Activated T-cell treated with anti-CD3 and anti-CD28 coated beads, Interleukin-2, amount 50 U/mL, for 72 hours (primary cell): Measurements from ENCODE around the gene USP2. TPM values are rescaled to one million over a fixed set of nuclear protein-coding genes. Genes with fewer than 3 reads are reported as not detected.
"Not testable (repeated sequence)": the region's sequence is repeated elsewhere in the genome, so short reads cannot be mapped to it uniquely, and the experiment has no call there.

ENCODE experiments used
- ATAC-seq, 2 donors: fragments of 150-1000 bp; cut with Tn5 transposase; replicated peaks in 1 of 2; 2 replicates each; pipeline ENCODE4 v1.10.0; 2021; ENCODE audit warnings: moderate library complexity in 2 of 2, mild to moderate bottlenecking in 1 of 2
- DNase-seq, 2 donors: peaks; one replicate each; pipeline ENCODE4 v3.0.0; 2021 to 2022; ENCODE audit warnings: mixed read lengths in 1 of 2
- H3K27ac Mint-ChIP-seq: one replicate; pipeline ENCODE4 v1.8.0; 2022; ENCODE audit warnings: mild to moderate bottlenecking, moderate library complexity, mixed read lengths
- H3K27me3 Mint-ChIP-seq: one replicate; pipeline ENCODE4 v1.8.0; 2022; ENCODE audit warnings: low read depth, mixed read lengths
- H3K36me3 Mint-ChIP-seq, 2 donors: one replicate each; pipeline ENCODE4 v1.8.0; 2022; ENCODE audit warnings: mixed read lengths in 2 of 2, mild to moderate bottlenecking in 1 of 2; ENCODE audit not compliant: insufficient read depth in 2 of 2
- H3K4me1 Mint-ChIP-seq: one replicate; pipeline ENCODE4 v1.8.0; 2022; ENCODE audit warnings: low read depth, mixed read lengths
- H3K4me3 Mint-ChIP-seq, 2 donors: one replicate each; pipeline ENCODE4 v1.8.0; 2022; ENCODE audit warnings: mild to moderate bottlenecking in 2 of 2, mixed read lengths in 2 of 2, moderate library complexity in 2 of 2
- H3K9me3 Mint-ChIP-seq, 2 donors: one replicate each; pipeline ENCODE4 v1.8.0; 2022; ENCODE audit warnings: mixed read lengths in 2 of 2
- total RNA-seq, 2 donors: library from RNA; stranded (reverse); gene quantifications; one replicate each; pipeline ENCODE4 v1.2.3, GENCODE V29; 2022

USP2 gene
- total RNA-seq, 2 donors from 2014 or later, result 0.91 to 3.0 TPM

DNA sequence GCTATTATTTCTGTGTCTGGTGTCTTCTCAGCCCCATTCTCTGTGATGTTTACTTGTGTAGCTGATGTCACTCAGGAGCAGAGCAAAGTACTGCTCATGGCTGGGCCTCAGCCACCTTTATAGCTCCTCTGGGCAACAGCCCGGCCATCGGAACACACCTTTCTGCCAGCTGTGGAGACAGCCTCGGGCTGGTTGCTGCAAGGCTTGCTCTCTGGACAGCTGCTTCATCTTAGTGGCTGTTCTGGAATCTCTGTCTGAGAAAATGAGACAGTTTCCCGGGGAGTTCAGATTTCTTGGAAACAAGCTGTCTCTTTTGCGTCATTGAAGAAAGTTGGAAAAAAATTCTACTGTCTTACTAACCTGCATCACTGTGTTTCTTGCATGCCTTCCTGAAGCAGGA, 21.5 kb upstream of the USP2 start:
- no peak for ATAC-seq
- Mint-ChIP-seq H3K27me3 (peaks cover 14% of the 10 kb centered on the region), H3K9me3 (peaks cover 9 to 19% of the 10 kb centered on the region in 2 donors), H3K4me3 (no peak overlapping the region), H3K4me1 (no peaks in the 10 kb centered on the region), H3K27ac (no peak overlapping the region), H3K36me3 (peaks cover 7 to 11% of the 10 kb centered on the region in 2 donors)
- no peak for DNase-seq

DNA sequence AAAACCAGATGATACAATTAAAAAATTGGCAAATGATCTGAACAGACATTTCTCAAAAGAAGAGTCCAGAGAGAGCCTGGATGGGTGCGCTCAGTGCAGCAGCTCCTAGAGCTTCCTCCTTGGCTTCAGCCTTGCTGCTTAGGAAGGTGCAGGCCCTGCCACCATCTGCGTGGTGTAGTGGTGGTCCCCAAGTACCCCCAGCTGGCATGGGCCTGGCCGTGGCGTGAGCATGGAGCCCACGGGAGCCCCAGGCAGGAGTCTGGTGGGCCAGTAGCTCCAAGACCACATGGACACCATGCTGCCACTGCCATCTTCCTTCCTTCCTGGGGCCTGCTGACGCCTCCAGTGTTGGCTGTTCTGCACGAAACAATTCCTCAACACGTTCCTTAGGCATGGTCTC, 21.0 kb upstream of the USP2 start:
- Mint-ChIP-seq H3K4me1 (no peaks in the 10 kb centered on the region), H3K27ac (no peak overlapping the region), H3K4me3 (no peak overlapping the region), H3K9me3 (peaks cover 14 to 23% of the 10 kb centered on the region in 2 donors), H3K27me3 (peaks cover 19% of the 10 kb centered on the region), H3K36me3 (peaks cover 13 to 15% of the 10 kb centered on the region in 2 donors)
- DNase-seq (no peak), ATAC-seq (no peak)

DNA sequence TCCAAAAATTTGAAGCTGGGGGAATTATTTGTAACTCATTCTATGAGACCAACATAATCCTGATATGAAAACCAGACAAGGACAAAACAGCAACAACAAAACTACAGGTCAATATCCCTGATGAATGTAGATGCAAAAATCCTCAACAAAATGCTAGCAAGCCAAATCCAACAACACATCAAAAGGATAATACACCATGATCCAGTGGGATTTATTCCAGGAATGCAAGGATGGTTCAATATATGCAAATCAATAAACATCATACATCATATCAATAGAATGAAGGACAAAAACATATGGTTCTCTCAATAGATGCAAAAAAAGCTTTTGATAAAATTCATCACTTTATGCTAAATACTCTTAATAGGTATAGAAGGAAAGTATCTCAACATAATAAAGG, 19.4 kb upstream of the USP2 start:
- H3K27ac Mint-ChIP-seq, result no peak overlapping the region
- H3K4me3 Mint-ChIP-seq, result no peak overlapping the region
- H3K36me3 Mint-ChIP-seq, result peaks cover 13 to 15% of the 10 kb centered on the region in 2 donors
- DNase-seq (no peak), ATAC-seq (no peak)
- peaks cover 14 to 23% of the 10 kb centered on the region in 2 donors for H3K9me3 Mint-ChIP-seq
- no peaks in the 10 kb centered on the region for H3K4me1 Mint-ChIP-seq
- H3K27me3 Mint-ChIP-seq, result peaks cover 19% of the 10 kb centered on the region

DNA sequence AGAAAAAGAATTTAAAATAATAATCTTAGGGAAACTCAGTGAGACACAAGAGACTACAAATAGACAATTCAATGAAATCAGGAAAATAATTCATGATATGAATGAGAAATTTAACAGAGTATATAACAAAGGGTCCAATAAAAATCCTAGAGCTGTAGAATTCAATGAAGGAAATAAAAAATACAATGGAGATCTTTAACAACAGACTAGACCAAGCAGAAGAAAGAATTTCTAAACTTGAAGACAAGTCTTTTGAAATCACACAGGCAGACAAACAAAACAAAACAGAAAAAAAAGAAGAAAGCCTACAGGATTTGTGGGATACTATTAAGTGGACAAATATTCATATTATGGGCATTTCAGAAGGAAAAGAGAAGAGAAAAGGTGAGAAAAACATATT, 16.2 kb upstream of the USP2 start:
- H3K9me3 Mint-ChIP-seq, result peaks cover 14 to 23% of the 10 kb centered on the region in 2 donors
- peaks cover 35% of the 10 kb centered on the region for H3K27me3 Mint-ChIP-seq
- H3K36me3 Mint-ChIP-seq, result peaks cover 13 to 15% of the 10 kb centered on the region in 2 donors
- no peak overlapping the region for H3K4me3 Mint-ChIP-seq
- no peak overlapping the region for H3K27ac Mint-ChIP-seq
- H3K4me1 Mint-ChIP-seq, result no peaks in the 10 kb centered on the region
- no peak for DNase-seq
- no peak for ATAC-seq

DNA sequence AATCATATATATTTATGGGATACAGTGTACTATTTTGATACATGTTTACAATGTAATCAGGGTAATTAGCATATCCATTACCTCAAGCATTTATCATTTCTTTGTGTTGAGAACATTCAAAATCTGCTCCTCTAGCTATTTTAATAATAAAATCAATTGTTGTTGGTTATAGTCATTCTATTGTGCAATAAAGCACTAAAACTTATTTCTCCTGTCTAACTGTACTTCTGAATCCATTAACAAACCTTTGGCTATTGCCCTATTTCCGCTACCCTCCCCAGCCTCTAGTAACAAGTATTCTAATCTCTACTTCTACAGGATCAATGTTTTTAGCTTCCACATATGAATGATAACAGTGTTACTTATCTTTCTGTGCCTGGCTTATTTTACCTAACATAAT, 15.3 kb upstream of the USP2 start:
- Mint-ChIP-seq H3K4me1 (no peaks in the 10 kb centered on the region), H3K9me3 (peaks cover 12 to 23% of the 10 kb centered on the region in 2 donors)

DNA sequence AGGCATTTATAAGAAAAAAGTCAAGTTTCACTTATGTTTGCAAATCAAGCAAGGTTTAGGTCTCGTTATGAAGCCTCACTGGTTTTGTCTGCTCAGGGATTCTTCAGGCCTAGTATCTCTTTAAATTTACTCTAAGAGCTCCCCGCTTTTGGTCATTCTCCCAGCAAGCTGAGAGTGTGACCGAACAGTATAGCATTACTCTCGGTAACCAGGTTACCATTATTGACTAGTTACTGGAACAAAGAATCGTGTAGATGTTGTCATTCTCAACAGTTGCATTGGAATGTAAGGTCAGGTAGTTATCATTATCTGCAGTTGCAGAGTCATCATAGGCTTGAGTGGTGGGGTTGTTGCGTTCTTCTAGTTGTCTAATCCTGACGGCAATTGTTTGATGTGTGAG, 9.8 kb upstream of the USP2 start:
- no peak for ATAC-seq

More for the DNA sequence above, 15.3 kb upstream of the USP2 start:
- DNase-seq, result no peak
- ATAC-seq, result no peak
- Mint-ChIP-seq H3K36me3 (peaks cover 13 to 15% of the 10 kb centered on the region in 2 donors), H3K27ac (no peak overlapping the region), H3K27me3 (peaks cover 35% of the 10 kb centered on the region), H3K4me3 (no peak overlapping the region)

DNA sequence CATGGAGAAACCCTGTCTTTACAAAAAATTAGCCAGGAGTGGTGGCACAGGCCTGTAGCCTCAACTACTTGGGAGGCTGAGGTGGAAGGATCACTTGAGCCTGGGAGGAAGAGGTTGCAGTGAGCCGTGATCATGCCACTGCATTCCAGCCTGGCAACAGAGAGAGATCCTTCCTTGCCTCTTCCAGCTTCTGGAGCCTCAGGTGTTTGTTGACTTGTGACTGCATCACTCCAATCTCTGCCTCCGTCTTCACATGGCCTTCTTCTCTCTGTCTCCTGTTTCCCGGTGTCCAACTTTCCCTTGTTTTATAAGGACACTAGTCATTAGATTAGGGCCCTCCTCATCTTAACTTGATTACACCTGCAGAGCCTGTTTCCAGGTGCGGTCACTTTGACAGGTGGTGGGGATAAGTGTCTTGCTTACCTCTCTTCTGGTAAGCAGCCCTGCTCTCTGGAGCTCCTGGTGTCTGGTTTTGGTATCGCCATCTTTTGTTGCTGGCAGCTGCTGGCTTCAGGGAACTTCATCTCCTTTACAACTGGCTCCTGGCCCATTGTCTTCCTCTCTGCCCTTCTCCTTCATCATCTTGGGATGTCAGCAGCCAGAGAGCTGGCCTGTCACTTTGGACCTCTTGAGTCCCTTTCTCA, 8.2 kb upstream of the USP2 start:
- H3K9me3 Mint-ChIP-seq, result no peaks in the 10 kb centered on the region
- H3K4me1 Mint-ChIP-seq, result no peaks in the 10 kb centered on the region
- H3K36me3 Mint-ChIP-seq, result no peaks in the 10 kb centered on the region
- H3K4me3 Mint-ChIP-seq, result no peak overlapping the region
- DNase-seq (no peak), ATAC-seq (no peak)
- no peak overlapping the region for H3K27ac Mint-ChIP-seq
- H3K27me3 Mint-ChIP-seq, result peaks cover 16% of the 10 kb centered on the region

More for the DNA sequence above, 9.8 kb upstream of the USP2 start:
- no peak for DNase-seq
- H3K4me3 Mint-ChIP-seq, result no peak overlapping the region
- H3K27me3 Mint-ChIP-seq, result peaks cover 24% of the 10 kb centered on the region
- H3K27ac Mint-ChIP-seq, result no peak overlapping the region
- H3K36me3 Mint-ChIP-seq, result no peaks in the 10 kb centered on the region
- no peaks in the 10 kb centered on the region for H3K9me3 Mint-ChIP-seq
- H3K4me1 Mint-ChIP-seq, result no peaks in the 10 kb centered on the region

DNA sequence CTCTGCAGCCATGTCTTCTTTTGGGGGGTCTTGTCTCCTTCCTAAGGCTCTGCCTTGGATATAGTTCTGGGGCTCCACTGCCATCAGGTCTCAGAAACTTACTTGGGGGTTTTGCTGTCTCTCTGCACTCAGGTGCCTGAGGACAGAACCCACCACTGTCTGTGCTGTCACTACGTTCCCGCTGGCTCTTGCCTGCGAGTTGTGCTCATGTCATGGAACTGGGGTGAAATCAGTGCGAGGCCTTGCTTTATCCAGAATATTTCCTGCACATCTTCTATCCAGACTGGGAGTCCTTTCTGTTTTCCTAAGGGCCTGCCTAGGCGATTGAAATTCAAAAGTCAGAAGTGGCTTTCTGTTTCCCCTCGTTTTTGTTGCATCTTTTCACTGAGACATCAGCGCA, 6.6 kb upstream of the USP2 start:
- no peaks in the 10 kb centered on the region for H3K4me1 Mint-ChIP-seq

DNA sequence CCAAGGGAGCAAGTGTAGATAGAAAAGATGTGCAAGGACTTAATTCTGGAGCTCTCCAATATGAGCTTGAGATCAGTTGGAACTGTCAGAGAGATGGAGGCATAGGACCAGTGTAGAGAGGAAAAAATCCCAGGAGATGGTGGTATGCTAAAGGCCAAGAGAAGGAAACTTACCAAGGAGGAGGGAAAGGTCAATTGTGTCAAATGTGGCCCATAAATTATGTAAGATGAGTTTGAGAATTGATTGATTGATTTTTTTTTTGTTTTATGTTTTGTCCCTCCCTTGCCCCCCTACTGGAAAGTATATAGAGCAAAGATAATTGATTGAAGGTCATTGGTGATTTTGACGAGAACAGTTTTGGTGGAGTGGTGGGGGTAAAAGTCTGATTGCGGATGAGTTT, 2.8 kb upstream of the USP2 start:
- no peak for ATAC-seq

More for the DNA sequence above, 6.6 kb upstream of the USP2 start:
- ATAC-seq, result no peak
- peaks cover 4% of the 10 kb centered on the region for H3K27me3 Mint-ChIP-seq
- no peak overlapping the region for H3K27ac Mint-ChIP-seq
- no peaks in the 10 kb centered on the region for H3K36me3 Mint-ChIP-seq
- no peak overlapping the region for H3K4me3 Mint-ChIP-seq
- DNase-seq, result no peak
- H3K9me3 Mint-ChIP-seq, result no peaks in the 10 kb centered on the region

DNA sequence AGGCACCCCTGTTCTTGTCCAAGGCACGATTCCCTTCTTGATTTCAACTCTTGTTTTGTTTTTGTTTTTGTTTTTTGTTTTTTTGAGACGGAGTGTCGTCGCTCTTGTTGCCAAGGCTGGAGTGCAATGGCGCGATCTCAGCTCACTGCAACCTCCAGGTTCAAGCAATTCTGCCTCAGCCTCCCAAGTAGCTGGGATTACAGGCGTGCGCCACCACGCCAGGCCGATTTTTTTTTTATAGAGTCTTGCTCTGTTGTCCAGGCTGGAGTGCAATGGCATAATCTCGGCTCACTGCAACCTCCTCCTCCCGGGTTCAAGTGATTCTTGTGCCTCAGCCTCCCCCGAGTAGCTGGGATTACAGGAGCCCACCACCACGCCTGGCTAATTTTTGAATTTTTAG, 1.0 kb upstream of the USP2 start:
- not testable (repeated sequence) for H3K27ac Mint-ChIP-seq, H3K9me3 Mint-ChIP-seq, ATAC-seq, H3K4me3 Mint-ChIP-seq, H3K4me1 Mint-ChIP-seq, DNase-seq, H3K27me3 Mint-ChIP-seq, H3K36me3 Mint-ChIP-seq

More for the DNA sequence above, 2.8 kb upstream of the USP2 start:
- no peak overlapping the region for H3K27ac Mint-ChIP-seq
- H3K4me1 Mint-ChIP-seq, result no peaks in the 10 kb centered on the region
- H3K4me3 Mint-ChIP-seq, result no peak overlapping the region
- no peaks in the 10 kb centered on the region for H3K9me3 Mint-ChIP-seq
- no peaks in the 10 kb centered on the region for H3K36me3 Mint-ChIP-seq
- H3K27me3 Mint-ChIP-seq, result no peaks in the 10 kb centered on the region
- DNase-seq, result no peak

DNA sequence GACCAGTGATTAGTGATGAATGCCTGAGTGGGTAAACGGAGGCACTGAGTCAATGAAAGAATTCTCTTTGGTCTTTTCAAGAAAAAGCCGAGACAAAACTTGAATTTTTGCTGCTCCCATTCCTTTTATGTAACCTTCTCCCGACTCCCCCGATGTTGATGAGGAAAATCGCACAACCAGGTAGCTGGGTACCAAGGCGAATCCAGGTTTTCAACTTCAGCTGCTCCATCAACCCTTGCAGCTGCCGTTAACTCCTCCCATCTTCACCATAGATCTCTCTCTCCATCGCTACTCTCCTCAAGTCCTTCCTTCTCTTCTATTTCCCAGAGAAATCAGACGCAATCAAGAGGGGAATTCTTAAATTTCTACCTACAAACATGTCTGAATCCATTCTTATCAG, 611 bp upstream of the USP2 start:
- H3K4me1 Mint-ChIP-seq, result peaks cover 5% of the 10 kb centered on the region
- H3K9me3 Mint-ChIP-seq, result no peaks in the 10 kb centered on the region
- no peak overlapping the region for H3K27ac Mint-ChIP-seq
- H3K4me3 Mint-ChIP-seq, result no peak overlapping the region
- H3K36me3 Mint-ChIP-seq, result no peaks in the 10 kb centered on the region
- DNase-seq, result no peak
- ATAC-seq, result no peak
- H3K27me3 Mint-ChIP-seq, result no peaks in the 10 kb centered on the region

DNA sequence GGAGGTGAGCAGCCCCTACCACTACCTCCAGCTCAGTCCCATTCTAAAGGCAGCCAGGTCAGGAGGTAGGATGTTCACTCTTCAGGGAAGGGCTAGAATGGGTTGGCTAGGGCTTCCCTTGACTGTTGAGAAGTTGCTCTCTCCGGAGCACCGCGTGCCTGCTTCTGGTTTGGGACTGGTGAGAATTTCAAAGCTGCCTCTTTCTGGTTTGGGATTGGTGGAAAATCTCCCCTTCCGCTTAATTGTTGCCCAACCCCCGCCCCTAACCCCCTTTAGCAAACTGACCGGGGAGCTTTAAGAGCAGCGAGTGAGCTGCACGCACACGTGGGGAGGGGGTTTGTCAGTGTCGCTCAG, 686 bp downstream of the USP2 start:
- H3K4me3 Mint-ChIP-seq, result no peak overlapping the region

DNA sequence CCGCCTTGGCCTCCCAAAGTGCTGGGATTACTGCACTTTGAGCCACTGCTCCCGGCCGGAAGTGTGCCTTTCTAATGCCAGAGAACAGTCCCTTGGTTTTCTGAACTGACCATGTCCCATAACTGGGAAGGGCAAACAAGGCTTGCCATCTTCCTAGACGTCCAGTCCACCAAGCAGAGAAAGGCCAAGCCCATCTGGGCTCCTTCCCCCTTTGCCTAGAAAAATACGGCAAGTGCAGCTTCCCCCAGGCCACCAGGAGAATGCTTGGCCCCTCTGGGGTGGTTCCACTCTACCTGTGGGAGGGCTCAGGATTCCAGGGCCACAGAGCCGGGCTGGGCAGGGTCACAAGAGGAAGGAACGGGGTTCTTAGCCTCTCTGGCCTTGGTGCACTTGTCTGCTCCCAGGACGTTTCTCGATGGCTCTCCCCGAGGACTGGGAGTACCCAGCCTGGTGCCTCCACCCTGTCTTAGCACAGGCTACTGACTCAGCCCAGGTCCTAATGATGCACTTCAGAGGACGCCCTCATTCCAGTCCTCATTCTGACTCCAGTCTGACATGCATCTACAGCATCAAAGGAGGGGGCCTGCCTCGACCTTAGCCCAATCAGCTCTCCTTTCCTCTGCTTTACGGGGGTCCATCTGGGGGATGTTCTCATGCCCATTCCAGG, 1.2 kb downstream of the USP2 start:
- Mint-ChIP-seq H3K27me3 (no peaks in the 10 kb centered on the region), H3K36me3 (no peaks in the 10 kb centered on the region), H3K9me3 (no peaks in the 10 kb centered on the region), H3K4me3 (no peak overlapping the region), H3K27ac (no peak overlapping the region), H3K4me1 (peaks cover 5% of the 10 kb centered on the region)
- ATAC-seq, result no peak
- DNase-seq, result no peak

More for the DNA sequence above, 686 bp downstream of the USP2 start:
- H3K4me1 Mint-ChIP-seq, result peaks cover 5% of the 10 kb centered on the region
- H3K9me3 Mint-ChIP-seq, result no peaks in the 10 kb centered on the region
- DNase-seq (no peak), ATAC-seq (no peak)
- no peak overlapping the region for H3K27ac Mint-ChIP-seq
- no peaks in the 10 kb centered on the region for H3K27me3 Mint-ChIP-seq
- no peaks in the 10 kb centered on the region for H3K36me3 Mint-ChIP-seq
